Suprapubic skin (tissue), 4 donors: ENCODE measurements around the gene LHFPL6.

Experiments
- EP300 ChIP-seq: sonication (generic); formaldehyde crosslinking; IDR thresholded peaks from one replicate; pipeline ENCODE4 v1.6.1; 2017; ENCODE audit warnings: antibody characterized with exemption
- POLR2A ChIP-seq, 2 donors: fragments of 450-650 bp; IDR thresholded peaks; one replicate each; pipeline ENCODE4 v1.6.1; 2017; ENCODE audit warnings: antibody characterized with exemption in 2 of 2, mild to moderate bottlenecking in 2 of 2, moderate library complexity in 2 of 2
- POLR2AphosphoS5 ChIP-seq, 3 donors: sonication (generic); formaldehyde crosslinking; IDR thresholded peaks; one replicate each; pipeline ENCODE4 v1.6.1; 2017; ENCODE audit warnings: antibody characterized with exemption in 3 of 3
- TF ChIP-seq, protein P1 (sequence below), 2 donors: fragments of 200-600 bp in 1 of 2; fragments of 450-650 bp in 1 of 2; sonication (generic) in 1 of 2; IDR thresholded peaks; one replicate each; pipeline ENCODE4 v1.5.1; 2016 to 2019; ENCODE audit warnings: antibody characterized with exemption in 2 of 2, mild to moderate bottlenecking in 1 of 2, moderate library complexity in 1 of 2

DNA sequence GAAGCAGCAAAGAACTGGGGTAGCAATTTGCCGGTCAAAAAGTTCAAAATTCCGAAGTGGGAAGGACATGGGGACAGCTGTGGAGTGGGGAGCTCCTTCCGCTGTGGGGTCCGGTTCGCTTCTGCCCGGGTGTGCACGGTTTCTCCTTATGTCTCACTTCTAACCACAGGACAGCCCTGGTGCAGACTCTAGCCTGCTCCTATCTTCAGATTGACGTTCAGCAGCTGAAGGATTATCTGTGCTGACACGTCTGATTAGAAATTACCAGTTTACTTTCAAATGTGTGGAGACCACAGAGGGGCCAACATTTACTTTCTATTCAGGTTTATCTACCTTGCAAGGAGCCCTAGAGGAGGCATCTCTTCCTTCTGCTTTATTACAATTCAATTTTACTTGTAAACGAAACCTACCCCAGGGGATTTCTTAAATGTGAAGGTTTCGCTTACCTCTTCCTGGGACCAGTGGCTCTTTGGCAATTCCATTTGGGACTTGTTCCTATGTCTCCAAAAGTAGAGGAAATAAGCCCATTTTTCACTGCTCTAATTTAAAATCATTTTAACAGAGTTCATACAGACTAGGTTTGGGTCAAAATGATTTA, 27.3 kb downstream of the LHFPL6 start:
- TF ChIP-seq, protein P1, sequence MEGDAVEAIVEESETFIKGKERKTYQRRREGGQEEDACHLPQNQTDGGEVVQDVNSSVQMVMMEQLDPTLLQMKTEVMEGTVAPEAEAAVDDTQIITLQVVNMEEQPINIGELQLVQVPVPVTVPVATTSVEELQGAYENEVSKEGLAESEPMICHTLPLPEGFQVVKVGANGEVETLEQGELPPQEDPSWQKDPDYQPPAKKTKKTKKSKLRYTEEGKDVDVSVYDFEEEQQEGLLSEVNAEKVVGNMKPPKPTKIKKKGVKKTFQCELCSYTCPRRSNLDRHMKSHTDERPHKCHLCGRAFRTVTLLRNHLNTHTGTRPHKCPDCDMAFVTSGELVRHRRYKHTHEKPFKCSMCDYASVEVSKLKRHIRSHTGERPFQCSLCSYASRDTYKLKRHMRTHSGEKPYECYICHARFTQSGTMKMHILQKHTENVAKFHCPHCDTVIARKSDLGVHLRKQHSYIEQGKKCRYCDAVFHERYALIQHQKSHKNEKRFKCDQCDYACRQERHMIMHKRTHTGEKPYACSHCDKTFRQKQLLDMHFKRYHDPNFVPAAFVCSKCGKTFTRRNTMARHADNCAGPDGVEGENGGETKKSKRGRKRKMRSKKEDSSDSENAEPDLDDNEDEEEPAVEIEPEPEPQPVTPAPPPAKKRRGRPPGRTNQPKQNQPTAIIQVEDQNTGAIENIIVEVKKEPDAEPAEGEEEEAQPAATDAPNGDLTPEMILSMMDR (IDR thresholded peaks at IDR 0.05): no peak
- TF ChIP-seq POLR2AphosphoS5 (IDR thresholded peaks at IDR 0.05): no peak
- TF ChIP-seq POLR2A (IDR thresholded peaks at IDR 0.05): no peak
- no peak for TF ChIP-seq EP300
